ENCODE data around the gene DEUP1. TPM values are rescaled to one million over a fixed set of nuclear protein-coding genes. Genes with fewer than 3 reads are reported as not detected.

Gene DEUP1
- total and polyA plus RNA-seq, 2 donors (not counting 1 experiment from before 2014, with no cell fraction given): not detected

GRCh38 chr11:93344855-93345333 lies 14.4 kb downstream of the DEUP1 start:
- Histone ChIP-seq H3K27ac (ENCODE audit: low read length in 2 of 2) (no peak overlapping the region), H3K36me3 (replicated peaks in 1 of 2; ENCODE audit: control extremely low read depth in 1 of 2, control insufficient read depth in 1 of 2, extremely low read depth in 1 of 2, insufficient read depth in 2 of 2, low read length in 1 of 2) (no peaks in the 10 kb centered on the region), H3K79me2 (ENCODE audit: control insufficient read depth, insufficient read depth, low read length) (no peaks in the 10 kb centered on the region), H3K4me3 (ENCODE audit: control extremely low read depth in 1 of 5, extremely low read depth in 1 of 5, insufficient read depth in 1 of 5, low read depth in 2 of 5, low read length in 4 of 5) (no peak overlapping the region), H2AFZ (ENCODE audit: insufficient read depth, low read depth, low read length, poor library complexity, severe bottlenecking) (no peak overlapping the region), H3K9ac (ENCODE audit: low read length) (no peak overlapping the region), H3K4me2 (replicated peaks; ENCODE audit: low read depth, low read length, poor library complexity, severe bottlenecking) (no peak overlapping the region), H3K27me3 (replicated peaks in 1 of 4; ENCODE audit: control extremely low read depth in 1 of 4, control insufficient read depth in 3 of 4, insufficient read depth in 4 of 4, low read length in 3 of 4) (no peaks in the 10 kb centered on the region), H3K9me3 (ENCODE audit: control extremely low read depth in 1 of 3, control insufficient read depth in 2 of 3, insufficient read depth in 1 of 3, low read length in 2 of 3) (no peaks in the 10 kb centered on the region), H3K4me1 (ENCODE audit: control insufficient read depth in 2 of 2, insufficient read depth in 2 of 2, low read length in 2 of 2) (no peaks in the 10 kb centered on the region), H4K20me1 (ENCODE audit: control insufficient read depth, insufficient read depth, low read length, poor library complexity, severe bottlenecking) (no peaks in the 10 kb centered on the region)
- no peaks in the 10 kb centered on the region for H3K9me3 Mint-ChIP-seq (ENCODE audit: insufficient read depth)
- no peaks in the 10 kb centered on the region for H3K4me1 Mint-ChIP-seq
- H3K27ac Mint-ChIP-seq: no peak overlapping the region
- no peak overlapping the region for H3K4me3 Mint-ChIP-seq
- ChIA-PET POLR2A (no interaction called here), CTCF (no interaction called here)
- peaks cover 6% of the 10 kb centered on the region for H3K27me3 Mint-ChIP-seq
- no CpG with 5 or more reads among the region's 2 CpGs for WGBS (ENCODE audit: insufficient coverage)
- intact Hi-C loops (cut with micrococcal nuclease): no loop called here
- ATAC-seq (ENCODE audit: low read depth) (no peak), DNase-seq (no peak)
- TF ChIP-seq CTCF (IDR thresholded peaks at IDR 0.05) (no peak), EZH2 (IDR thresholded peaks at IDR 0.05; ENCODE audit: borderline replicate concordance, insufficient read depth, low read depth, low read length, poor library complexity, severe bottlenecking) (no peak)

- 100% methylated on average over 1 of the region's 2 CpGs for WGBS (ENCODE audit: insufficient coverage)
- Mint-ChIP-seq H3K4me3 (no peak overlapping the region), H3K9me3 (ENCODE audit: insufficient read depth) (no peaks in the 10 kb centered on the region), H3K4me1 (no peaks in the 10 kb centered on the region), H3K27ac (no peak overlapping the region), H3K27me3 (peaks cover 6% of the 10 kb centered on the region)
- ChIA-PET CTCF (no interaction called here), POLR2A (no interaction called here)
- Histone ChIP-seq H3K4me2 (replicated peaks; ENCODE audit: low read depth, low read length, poor library complexity, severe bottlenecking) (no peak overlapping the region), H3K27ac (ENCODE audit: low read length in 2 of 2) (no peak overlapping the region), H2AFZ (ENCODE audit: insufficient read depth, low read depth, low read length, poor library complexity, severe bottlenecking) (no peak overlapping the region), H3K36me3 (replicated peaks in 1 of 2; ENCODE audit: control extremely low read depth in 1 of 2, control insufficient read depth in 1 of 2, extremely low read depth in 1 of 2, insufficient read depth in 2 of 2, low read length in 1 of 2) (no peaks in the 10 kb centered on the region), H3K4me1 (ENCODE audit: control insufficient read depth in 2 of 2, insufficient read depth in 2 of 2, low read length in 2 of 2) (no peaks in the 10 kb centered on the region), H3K4me3 (ENCODE audit: control extremely low read depth in 1 of 5, extremely low read depth in 1 of 5, insufficient read depth in 1 of 5, low read depth in 2 of 5, low read length in 4 of 5) (no peak overlapping the region), H3K9ac (ENCODE audit: low read length) (no peak overlapping the region), H4K20me1 (ENCODE audit: control insufficient read depth, insufficient read depth, low read length, poor library complexity, severe bottlenecking) (no peaks in the 10 kb centered on the region), H3K27me3 (replicated peaks in 1 of 4; ENCODE audit: control extremely low read depth in 1 of 4, control insufficient read depth in 3 of 4, insufficient read depth in 4 of 4, low read length in 3 of 4) (no peaks in the 10 kb centered on the region), H3K9me3 (ENCODE audit: control extremely low read depth in 1 of 3, control insufficient read depth in 2 of 3, insufficient read depth in 1 of 3, low read length in 2 of 3) (peaks cover 0 to 8% (median 2%) of the 10 kb centered on the region in 3 donors), H3K79me2 (ENCODE audit: control insufficient read depth, insufficient read depth, low read length) (no peaks in the 10 kb centered on the region)
- intact Hi-C loops (cut with micrococcal nuclease): no loop called here
- TF ChIP-seq CTCF (IDR thresholded peaks at IDR 0.05): no peak
- no peak for TF ChIP-seq EZH2 (IDR thresholded peaks at IDR 0.05; ENCODE audit: borderline replicate concordance, insufficient read depth, low read depth, low read length, poor library complexity, severe bottlenecking)
- ATAC-seq (ENCODE audit: low read depth): no peak
- DNase-seq: no peak
These were observed 18.4 kb downstream of the DEUP1 start for GRCh38 chr11:93348930-93349329.
